ENCODE measurements around the gene RBM20.

The RBM20 gene

GRCh38 chr10:110792476-110793125, 148.5 kb downstream of the RBM20 start:
- no peak for DNase-seq

- DNase-seq = no peak
Measured at GRCh38 chr10:110793128-110793812, 149.1 kb downstream of the RBM20 start.

DNA sequence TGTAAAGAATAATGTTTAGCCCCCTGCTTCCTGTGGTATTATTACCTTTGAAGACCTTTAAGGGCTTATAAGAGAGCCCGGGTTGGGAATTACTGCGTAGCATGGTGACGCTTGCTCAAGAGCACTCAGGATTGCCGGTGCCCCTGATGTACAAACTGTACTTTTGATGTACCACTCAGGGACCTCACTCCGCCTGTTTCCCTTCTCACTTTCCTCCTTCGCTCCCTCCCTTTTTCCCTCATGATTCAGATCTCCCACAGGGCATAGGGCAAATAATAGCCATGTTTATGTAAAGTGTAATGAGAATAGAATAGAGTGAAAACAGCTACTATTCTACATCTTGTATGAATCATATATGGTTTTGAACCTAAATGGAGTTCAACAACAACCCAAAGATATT, 149.8 kb downstream of the RBM20 start:
- no peak for DNase-seq

DNA sequence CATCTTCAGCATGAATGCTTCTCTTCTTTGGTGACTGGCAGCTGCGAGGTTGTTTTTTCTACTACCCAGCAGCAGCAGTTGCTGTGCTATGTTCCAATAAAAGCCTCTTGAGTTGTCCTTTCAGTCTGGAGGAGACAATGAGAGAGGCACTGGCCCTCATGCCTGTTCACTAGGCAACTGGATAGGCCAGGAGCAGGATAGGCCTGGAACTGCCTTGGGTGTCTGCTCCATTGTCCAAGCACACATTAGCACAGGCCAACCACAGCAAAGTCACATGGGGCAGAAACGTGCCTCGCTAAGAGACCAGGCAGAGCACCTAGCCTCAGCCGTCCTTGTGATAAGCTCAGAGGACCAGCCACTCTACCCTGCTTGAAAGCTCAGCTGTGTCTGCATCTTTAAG, 150.7 kb downstream of the RBM20 start:
- no peak for DNase-seq

DNA sequence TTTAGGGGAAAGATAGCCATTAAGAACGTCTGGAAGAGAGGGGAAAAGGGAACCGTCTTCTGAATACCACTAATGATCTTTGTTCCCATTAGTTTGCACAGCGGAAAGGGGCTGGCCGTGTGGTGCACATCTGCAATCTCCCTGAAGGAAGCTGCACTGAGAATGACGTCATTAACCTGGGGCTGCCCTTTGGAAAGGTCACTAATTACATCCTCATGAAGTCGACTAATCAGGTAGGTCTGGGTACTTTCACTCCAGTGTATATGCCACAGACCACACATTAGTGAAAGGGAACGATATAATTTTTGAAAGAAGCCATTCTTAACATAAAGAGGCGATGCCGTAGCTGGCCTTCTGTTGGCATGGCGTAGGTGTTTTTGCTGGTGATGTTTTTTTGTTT, 153.3 kb downstream of the RBM20 start:
- DNase-seq = no peak

GRCh38 chr10:110798340-110798739, 154.2 kb downstream of the RBM20 start:
- no peak for DNase-seq

- DNase-seq = no peak
Measured at GRCh38 chr10:110802090-110802489, 158.0 kb downstream of the RBM20 start.

DNA sequence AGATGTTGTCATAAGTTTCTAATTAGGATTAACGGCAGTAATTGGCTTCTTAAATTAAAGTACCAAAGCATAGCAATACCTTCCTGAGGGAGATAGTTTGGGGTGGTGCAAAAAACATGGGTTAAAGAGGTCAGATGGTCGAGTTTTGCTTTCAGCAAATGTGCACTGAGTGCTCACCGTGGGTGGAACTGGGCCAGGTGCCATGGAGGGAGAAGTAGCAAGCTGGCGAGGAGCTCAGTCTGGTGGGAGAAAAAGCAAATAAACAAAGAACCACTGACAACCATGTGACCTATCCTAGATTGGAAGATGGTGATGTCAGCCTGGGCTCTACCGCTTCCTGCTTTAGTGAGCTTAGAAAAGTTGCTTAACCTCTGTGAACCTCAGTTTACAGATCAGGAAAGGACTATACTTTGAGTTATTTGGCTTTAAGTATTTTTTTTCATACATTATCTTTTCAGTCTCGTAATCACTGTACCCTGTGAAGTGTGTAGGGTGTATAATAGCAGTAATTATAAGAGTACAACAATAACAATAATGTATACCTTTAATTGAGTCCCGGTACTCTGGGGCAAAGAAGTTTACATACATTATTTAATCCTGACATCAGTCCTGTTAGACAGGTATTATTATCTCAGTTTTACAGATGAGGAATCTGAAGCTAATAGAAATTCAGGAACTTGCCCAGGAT, 158.6 kb downstream of the RBM20 start:
- DNase-seq = no peak

GRCh38 chr10:110803239-110803749, 159.2 kb downstream of the RBM20 start:
- no peak for DNase-seq

GRCh38 chr10:110803830-110804338, 159.7 kb downstream of the RBM20 start:
- DNase-seq = no peak

DNA sequence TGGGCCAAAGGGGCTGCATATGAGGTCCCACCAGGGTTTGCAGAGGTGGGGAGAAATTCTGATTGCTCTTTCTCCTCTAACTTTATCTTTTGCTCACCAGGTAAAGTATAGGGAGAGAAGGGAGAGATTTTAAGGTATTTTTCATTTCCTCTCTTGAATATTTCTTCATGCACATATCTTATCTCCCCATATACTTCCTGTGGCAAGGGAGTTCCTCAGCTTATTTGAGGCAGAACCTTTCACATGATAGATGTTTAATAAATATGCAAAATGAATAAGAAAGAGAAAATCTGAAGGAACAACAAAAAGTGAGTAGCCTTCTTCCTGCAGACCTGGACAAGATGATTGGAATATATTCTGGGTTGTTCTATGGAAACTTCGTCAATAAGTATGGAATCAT, 160.2 kb downstream of the RBM20 start:
- no peak for DNase-seq

DNA sequence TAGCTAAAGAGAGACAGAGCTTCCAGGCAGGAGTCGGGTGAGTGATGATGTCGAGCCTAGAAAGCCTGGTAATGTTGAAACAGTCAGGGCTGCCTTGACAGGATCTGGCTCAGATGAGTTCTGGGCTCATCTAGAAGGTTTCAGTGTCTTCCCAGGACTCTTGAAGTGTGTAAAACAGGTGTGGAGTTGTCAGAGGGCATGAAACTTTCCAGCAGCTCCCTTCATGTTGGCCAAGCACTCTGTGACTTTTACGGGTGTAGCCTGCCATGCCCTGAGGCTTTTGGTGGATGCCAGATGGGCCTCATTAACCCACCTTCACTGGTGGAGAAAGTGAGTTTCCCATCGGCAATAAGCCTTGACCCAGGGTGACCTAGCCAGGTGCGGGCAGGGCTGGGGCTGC, 161.2 kb downstream of the RBM20 start:
- DNase-seq = no peak

GRCh38 chr10:110806335-110806734, 162.2 kb downstream of the RBM20 start:
- DNase-seq = no peak

DNA sequence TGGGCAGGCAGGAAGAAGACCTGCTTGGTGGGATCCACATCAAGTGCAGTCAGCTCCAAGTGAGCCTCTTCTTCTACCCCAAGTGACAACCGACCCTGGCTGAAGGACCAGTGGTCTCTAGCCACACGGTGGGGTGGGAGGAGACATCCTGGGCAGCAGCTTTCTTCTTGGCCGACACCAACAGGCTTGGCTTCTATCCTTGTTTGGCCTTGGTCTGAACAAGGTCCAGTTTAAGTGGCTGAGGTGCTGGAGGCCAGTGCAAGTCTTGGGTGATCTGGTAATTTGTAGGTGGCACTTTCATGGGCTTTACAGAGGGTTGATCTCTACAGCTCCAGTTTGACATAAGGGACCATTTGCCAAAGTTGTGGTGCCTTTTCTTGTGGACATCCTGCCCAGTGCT, 164.0 kb downstream of the RBM20 start:
- no peak for DNase-seq

DNA sequence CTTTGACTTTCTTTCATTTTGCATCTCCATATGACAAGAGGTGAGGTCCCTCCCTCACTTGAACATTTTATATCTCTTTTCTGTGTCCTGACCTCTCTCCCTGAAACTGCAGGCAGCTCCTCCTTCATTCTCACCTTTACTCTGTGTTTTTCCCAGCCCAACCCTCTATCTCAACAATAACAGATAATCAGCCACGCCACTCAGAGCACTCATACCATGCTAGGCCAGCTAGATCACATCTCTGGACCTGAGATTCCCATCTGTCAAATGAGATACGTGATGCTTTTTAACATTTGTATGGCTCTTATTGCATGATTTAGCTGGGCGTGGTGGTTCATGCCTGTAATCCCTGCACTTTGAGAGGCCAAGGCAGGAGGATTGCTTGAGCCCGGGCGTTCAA, 164.5 kb downstream of the RBM20 start:
- DNase-seq = no peak

GRCh38 chr10:110810625-110811024, 166.5 kb downstream of the RBM20 start:
- DNase-seq = no peak

- DNase-seq = no peak
Measured at GRCh38 chr10:110811791-110812581, 167.8 kb downstream of the RBM20 start.

GRCh38 chr10:110812583-110812982, 168.4 kb downstream of the RBM20 start:
- DNase-seq = no peak

DNA sequence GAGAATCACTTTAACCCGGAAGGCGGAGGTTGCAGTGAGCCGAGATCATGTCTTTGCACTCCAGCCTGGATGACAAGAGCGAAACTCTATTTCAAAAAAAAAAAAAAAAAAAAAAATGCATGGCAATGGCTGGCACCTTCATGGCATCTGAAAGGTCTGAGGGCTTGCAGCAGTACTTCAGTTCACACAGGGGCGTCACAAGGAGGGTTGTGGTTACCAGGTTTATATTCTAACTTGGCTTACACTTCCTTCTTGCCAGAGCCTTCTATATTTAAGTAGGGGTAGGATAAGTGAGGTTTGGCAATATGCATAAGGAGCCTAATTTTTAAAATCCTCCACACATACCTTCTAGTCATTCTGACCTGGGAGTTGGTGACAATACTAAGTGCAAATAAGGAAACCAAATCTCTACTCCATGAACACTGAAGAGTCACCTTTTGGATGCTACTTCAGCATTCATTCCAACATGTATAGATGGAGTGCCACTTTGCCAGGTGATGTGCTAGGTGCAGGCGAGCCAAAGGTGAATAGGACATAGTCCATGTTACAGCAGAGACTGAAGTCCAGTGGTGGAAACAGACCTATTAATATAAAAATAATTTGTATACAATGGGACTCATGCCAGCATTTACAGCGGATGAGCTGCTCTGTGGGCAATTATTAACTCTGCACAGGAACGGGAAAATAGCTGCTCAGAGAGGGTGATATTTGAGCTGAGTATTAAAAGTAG, 169.8 kb downstream of the RBM20 start:
- no peak for DNase-seq

- DNase-seq = no peak
Measured at GRCh38 chr10:110815354-110816004, 171.3 kb downstream of the RBM20 start.

DNA sequence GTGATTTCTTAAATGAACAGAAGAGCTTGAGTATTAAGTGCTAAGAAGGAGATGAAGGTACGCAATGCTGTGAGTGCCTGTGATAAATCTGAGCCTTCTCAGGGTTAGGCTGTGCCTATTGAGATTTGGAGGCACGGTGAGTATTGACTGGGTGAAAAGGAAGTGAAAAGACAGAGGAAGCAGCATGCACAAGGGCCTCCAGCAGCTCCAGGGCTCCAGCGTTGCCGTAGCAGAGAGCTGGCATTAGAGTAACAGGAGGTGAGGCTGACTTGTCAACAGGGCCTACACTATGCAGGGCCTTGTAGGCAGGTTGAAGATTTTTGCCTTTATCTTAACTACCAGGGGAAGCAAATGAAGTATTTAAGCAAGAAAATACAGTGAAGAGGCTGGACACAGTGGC, 173.5 kb downstream of the RBM20 start:
- DNase-seq = no peak
